Hematopoietic multipotent progenitor cell treated with erythropoietin and hydrocortisone succinate and interleukin-3 and kit ligand, for 4 days (in vitro differentiated cells): Measurements from ENCODE around the gene SYT15.
"Not testable (repeated sequence)": the region's sequence is repeated elsewhere in the genome, so short reads cannot be mapped to it uniquely, and the experiment has no call there.

ENCODE experiments used
- DNase-seq: peaks from one replicate; pipeline ENCODE4 v3.0.0-alpha.2; 2015

Gene SYT15

DNA sequence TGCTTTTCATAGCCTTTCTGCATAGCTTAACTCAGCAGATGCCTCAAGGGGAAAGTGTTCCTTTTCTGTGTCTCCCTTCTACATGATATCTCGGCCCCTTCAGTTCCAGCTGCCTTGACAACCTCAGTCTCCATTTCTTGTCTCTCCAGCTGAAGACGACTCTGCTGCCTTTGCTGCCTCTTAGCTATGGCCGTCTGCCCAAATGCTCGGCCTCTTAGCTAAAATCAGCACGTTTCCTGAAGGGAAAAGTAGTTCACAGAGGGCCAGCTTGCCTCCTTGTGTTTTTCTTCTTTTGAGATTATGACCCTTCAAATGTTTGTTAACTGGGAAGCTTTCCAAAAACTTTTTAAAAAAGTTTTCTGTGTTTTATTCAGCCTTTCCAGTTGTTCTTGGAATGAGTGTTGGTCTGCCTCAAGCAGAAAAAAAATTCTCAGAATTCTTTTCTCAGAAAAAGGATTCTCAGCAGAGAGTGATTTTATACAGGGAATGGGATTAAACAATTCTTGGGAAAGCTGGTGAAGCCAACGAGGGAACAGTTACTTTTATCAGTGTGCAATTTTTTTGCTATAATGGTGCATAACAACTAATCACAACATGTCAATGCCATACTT lies 15.6 kb downstream of the SYT15 start:
- DNase-seq: not testable (repeated sequence)

DNA sequence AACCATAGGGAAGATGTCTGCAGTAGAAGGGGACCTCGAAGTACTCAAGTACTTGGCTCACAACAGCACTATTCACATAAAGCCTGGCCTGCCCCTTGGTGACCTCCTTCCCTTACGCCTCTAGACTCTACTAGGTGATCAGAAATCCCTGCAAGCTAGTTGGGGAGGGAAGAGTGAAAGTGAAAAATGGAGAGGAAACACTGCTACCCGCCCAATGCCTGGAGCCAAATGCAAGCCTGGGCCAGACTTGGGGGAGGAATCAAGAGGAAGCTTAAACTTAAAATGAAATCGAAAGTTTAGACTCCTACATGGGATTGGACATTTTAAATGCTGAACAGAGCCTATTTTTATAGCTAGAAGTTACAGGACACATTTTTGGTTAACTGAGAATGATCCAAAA lies 17.6 kb downstream of the SYT15 start:
- DNase-seq: not testable (repeated sequence)

DNA sequence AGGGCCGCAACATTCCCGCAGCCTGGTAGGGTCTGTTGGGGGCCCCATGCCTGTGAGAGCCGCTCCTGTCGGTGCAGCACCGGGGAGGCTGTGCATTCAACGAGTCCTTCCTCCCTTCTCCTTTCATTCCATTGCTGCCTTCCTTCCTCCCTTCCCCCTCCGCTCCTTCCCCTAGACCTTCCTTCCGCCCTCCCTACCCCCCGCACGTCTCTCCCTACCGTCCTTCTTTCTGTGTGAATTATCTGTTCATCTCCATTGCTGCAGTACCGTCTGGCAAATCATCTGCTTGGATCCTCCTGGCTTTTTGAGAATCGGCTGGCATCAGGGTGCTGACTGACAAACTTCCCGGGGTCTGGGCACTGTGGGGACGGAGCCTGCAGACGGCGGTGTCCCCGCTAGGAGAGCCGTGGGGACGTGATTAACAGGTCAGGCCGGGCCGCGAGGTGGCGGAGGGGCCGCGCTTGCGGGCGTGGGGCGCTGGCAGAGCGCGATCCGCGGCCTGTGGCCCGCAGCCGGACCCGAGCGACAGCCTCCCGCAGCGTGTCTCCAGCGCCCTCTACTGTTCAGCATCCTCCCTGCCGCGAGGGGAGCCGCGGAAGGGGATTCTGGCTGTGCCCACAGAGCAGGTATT lies 18.8 kb downstream of the SYT15 start:
- not testable (repeated sequence) for DNase-seq

DNA sequence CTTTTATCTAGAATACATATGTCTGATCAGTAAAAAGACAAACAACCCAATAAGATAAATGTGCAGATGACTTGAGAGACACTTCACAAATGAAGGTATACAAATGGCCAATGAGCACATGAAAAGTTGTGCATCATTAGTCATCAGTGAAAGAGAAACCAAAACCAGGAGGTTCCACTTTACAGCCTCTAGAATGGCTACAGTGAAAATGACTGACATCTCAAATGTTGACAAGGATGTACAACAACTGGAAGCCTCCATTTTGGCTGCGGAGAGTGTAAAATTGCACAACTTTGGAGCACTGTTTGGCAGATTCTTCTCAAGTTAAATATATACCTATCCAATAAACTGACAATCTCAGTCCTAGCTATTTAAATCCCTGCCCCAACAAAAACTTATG lies 21.6 kb downstream of the SYT15 start:
- not testable (repeated sequence) for DNase-seq

DNA sequence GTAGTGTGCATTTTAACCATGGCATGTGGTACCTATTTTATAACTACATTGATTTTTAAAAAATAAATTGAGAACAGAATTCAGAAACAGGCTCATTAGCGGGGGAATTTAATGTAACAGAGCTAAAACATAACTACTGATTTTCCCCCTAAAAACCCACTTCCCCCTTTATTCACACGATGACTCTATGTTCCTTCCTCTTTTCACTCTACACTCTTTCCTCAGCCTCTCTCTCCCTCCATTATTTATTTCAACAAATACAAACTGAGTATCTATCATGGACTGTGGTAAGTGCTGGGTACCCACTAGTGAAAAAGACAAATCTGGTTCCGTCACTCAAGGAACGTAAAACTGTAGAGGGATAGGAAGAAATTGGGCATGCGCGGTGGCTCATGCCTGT lies 36.6 kb downstream of the SYT15 start:
- DNase-seq: not testable (repeated sequence)

DNA sequence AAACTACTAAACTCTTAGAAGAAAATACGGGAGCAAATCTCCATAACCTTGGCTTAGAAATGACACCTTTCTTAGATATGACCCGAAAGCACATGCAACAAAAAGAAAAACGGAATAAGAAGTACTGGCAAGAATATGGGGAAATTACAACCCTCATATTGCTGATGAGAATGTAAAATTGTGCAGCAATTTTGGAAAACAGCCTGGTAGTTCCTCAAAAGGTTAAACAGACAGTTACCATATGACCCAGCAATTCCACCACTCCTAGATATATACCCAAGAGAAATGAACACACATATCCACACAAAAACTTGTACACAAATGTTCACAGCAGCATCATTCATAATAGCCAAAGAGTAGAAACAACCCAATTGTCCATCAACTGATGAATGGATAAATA lies 37.3 kb downstream of the SYT15 start:
- not testable (repeated sequence) for DNase-seq

DNA sequence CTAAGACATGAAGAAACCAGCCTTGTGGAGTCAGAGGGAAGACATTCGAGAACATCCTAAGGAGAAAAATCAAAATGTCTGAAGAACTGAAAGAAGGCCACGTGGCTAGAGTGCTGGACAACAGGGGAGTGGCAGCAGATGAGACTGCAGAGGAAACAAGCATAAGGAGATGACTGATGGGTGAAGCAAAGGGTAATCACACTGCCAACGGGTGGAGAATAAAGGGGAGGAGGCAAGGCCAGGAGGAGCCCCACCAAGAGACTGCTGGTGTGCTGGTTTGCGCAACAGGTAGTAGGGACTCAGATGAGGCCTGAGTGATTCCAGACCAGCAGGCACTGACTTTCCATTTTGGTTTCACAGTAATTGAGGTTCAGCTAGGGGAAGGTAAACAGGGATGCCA lies 38.2 kb downstream of the SYT15 start:
- not testable (repeated sequence) for DNase-seq

DNA sequence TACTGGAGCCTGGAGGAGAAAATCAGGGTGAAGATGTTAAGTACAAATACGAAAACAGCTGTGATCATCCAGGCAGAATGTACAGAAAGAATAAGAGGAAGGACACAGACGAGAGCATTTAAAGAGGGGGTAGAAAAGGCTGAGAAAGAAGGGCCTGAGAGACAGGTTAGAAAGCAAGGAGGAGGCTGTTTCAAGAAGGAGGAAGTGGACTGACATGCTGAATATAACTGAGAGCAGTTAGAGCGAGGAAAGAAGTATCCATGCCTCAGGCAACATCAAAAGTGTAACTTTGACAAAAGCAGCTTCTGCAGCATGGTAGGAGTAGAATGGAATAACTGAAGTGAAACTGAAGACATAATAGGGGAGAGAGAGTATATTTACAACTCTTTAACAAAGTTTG lies 39.0 kb downstream of the SYT15 start:
- DNase-seq: not testable (repeated sequence)

DNA sequence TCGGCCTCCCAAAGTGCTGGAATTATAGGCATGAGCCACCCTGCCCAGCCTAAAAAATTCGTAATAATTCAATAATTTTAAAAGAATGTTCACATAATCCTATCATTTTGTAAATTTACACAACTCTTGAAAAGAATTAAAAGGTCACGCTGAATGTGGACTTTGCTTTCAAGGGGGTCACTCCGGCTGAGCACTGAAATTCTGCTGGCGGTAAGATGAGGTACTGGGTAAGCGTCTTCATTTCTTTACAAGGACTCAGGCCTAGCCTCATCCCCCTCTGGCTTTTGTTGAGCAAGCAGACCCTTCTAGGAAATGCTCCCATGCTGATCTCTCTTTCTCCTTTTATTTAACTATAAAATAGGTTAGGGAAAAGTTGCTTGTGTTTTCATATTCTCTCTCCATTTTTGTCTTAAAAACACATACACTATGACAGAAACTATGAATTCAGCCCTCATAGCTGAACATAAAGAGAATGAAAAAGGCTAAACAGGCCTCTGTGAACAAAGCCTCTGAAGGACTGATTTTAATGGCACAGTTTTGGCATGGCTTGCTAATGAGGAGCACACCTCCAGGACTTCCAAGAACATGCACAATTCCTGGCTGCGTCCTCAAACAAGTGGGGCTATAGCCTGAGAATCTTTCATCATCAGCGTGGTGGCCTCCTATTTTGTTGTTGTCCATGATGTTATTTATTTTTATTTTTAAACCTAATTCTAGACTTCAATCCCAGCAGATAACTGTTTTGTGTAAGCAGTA lies 45.1 kb downstream of the SYT15 start:
- DNase-seq: not testable (repeated sequence)

DNA sequence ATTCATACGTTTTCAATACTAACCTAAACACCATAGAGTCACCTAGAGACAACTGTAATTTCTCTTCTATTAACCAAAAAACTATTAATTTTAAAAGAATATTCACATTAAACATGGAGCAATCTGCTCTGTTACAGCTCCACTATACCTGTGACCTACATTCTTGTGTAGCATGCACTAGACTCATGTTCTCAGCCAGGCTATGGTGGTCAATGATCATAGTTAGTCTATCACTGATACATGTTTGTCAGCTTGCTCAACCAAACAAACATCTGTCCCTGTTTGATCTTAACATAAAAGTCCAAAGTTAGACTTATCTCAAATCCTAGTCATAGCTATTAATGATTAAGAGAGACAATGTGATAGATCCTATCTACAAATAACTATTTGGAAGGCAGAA lies 50.9 kb downstream of the SYT15 start:
- not testable (repeated sequence) for DNase-seq

DNA sequence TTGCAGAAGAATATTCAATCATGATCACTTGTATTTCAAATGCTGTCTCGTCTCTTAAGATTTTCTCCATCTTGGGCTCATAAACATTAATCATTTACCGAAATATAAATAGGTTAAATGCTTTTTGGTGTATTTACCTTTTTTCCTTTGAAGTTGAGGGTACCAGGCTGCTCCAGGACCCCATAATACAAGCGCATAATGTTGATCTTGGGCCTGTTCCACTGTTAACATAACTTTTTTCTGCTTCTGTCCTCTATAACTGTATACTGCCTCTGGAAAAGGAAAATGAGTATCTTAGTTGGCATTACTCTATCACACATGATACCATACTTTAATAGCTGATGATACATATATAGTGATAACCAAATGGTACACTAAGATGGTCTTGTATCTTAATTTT lies 51.9 kb downstream of the SYT15 start:
- DNase-seq: not testable (repeated sequence)

DNA sequence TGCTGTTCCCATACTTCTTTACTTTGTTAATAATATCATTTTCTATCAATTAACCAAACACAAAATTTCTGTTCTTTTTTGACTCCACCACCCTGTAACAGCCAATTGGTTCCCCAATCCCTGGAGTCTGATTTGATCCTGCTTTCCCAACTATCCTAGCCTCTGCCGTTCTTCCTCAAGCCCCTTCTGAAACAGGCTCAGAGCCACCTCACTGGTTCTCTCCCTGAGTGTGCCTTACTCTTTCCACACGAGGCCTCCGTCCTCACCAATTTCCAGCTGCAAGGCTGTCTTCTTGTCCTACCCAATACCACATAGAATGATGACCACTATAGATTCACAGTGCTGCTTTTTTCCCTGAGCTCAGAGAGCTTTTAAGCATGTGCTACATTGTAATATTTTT lies 52.8 kb downstream of the SYT15 start:
- not testable (repeated sequence) for DNase-seq

DNA sequence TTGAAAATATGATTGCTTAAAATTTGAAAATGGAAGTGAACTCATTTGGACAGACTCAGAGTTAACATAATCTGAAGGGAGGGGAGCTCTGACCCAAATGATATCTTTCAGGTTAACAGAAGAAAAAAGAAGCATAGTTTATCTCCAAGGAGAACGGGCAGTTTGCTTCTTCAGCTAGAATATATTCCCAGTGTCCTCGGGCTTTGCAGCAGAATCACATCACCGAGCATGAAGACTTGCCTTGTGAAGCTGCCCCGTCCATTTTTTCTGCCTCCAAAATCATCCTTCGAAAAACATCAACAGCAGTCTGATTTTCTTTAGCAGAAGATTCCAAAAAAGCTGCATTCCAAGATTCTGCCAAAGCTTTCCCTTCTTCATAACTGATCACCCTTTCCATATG lies 55.8 kb downstream of the SYT15 start:
- DNase-seq: not testable (repeated sequence)

DNA sequence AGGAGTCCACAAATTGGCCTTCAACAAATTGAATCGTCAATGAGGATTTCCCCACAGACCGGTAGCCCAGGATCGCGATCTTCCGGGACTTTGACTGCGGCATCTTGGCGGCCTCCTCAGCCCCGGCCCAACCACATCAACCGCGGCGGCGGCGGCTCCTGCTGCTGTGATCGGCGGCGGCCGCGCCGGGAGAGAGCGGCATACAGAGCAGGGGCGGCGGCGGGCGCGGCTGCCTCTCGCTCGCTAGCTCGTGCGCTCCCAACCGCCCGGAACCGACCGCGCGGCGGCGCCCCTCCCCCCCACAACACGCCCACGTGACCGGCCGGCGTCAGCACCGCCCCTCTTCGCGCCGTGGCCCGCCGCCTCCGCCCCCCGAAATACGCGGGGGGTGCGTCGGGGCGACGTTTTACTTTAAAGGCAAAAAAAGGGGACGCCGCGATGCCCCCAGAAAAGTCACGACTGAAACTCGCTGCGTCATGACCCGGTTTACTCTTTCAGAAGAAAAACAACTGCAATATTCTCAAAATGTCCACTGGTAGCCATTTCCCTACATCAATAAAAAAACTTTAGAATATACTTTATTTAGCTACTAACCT lies 56.5 kb downstream of the SYT15 start:
- DNase-seq: not testable (repeated sequence)

DNA sequence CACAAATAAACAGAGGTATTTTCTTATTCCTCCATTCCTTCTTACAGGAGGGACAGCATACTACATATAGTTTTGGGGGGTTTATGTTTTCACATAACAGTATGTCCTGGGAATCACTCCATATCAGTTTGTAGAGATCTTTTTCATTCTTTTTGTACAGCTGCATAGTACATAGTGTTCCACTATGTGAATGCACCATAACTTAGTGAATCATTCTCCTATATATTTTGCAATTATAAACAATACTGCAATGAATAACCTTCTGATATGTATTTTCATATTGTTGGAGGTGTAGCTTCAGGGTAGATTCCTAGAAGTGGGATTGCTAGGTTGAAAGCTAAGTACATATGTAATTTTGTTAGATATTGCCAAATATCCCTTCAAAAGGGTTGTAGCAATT lies 61.1 kb downstream of the SYT15 start:
- not testable (repeated sequence) for DNase-seq
